ENCODE data around the gene MYCT1. TPM values are rescaled to one million over a fixed set of nuclear protein-coding genes. Genes with fewer than 3 reads are reported as not detected.
"Not testable (repeated sequence)": the region's sequence is repeated elsewhere in the genome, so short reads cannot be mapped to it uniquely, and the experiment has no call there.

The MYCT1 gene
- total RNA-seq, 1 donor from 2014 or later = 0.61 TPM

DNA sequence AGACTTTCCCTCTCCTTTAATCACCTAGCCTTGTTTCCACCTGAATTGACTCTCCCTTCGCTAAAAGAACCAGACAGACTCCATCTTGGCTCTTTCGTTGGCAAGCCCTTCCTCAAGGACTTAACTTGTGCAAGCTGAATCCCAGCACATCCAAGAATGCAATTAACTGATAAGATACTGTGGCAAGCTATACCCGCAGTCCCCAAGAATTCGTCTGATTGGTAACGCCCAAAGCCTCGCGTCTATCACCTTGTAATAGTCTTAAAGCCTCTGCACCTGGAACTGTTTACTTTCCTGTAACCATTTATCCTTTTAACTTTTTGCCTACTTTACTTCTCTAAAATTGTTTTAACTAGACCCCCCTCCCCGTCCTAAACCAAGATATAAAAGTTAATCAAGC is 15.6 kb upstream of the MYCT1 start:
- Histone ChIP-seq H3K4me2 (ENCODE audit: low read length) (no peak overlapping the region), H3K27me3 (ENCODE audit: insufficient read depth, low read length) (no peaks in the 10 kb centered on the region), H3K4me3 (ENCODE audit: insufficient read depth, low read depth, low read length) (no peak overlapping the region), H2AFZ (ENCODE audit: low read depth, low read length) (no peak overlapping the region), H4K20me1 (ENCODE audit: insufficient read depth, low read length) (no peaks in the 10 kb centered on the region), H3K36me3 (ENCODE audit: insufficient read depth, low read length) (no peaks in the 10 kb centered on the region), H3K4me1 (ENCODE audit: insufficient read depth, low read length) (no peaks in the 10 kb centered on the region), H3K9me3 (ENCODE audit: insufficient read depth, low read depth, low read length) (no peaks in the 10 kb centered on the region), H3K79me2 (ENCODE audit: insufficient read depth, low read length) (no peaks in the 10 kb centered on the region), H3K9ac (ENCODE audit: low read length) (no peak overlapping the region), H3K27ac (ENCODE audit: low read depth, low read length) (no peak overlapping the region)
- TF ChIP-seq, protein P1, sequence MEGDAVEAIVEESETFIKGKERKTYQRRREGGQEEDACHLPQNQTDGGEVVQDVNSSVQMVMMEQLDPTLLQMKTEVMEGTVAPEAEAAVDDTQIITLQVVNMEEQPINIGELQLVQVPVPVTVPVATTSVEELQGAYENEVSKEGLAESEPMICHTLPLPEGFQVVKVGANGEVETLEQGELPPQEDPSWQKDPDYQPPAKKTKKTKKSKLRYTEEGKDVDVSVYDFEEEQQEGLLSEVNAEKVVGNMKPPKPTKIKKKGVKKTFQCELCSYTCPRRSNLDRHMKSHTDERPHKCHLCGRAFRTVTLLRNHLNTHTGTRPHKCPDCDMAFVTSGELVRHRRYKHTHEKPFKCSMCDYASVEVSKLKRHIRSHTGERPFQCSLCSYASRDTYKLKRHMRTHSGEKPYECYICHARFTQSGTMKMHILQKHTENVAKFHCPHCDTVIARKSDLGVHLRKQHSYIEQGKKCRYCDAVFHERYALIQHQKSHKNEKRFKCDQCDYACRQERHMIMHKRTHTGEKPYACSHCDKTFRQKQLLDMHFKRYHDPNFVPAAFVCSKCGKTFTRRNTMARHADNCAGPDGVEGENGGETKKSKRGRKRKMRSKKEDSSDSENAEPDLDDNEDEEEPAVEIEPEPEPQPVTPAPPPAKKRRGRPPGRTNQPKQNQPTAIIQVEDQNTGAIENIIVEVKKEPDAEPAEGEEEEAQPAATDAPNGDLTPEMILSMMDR (IDR thresholded peaks at IDR 0.05; ENCODE audit: insufficient read depth, low read depth, low read length) = no peak
- TF ChIP-seq EZH2 (IDR thresholded peaks at IDR 0.05; ENCODE audit: insufficient read depth, low read length) = no peak
- Mint-ChIP-seq H3K4me3 (ENCODE audit: unreplicated experiment) (no peak overlapping the region), H3K27me3 (ENCODE audit: low read depth, unreplicated experiment) (no peaks in the 10 kb centered on the region), H3K36me3 (ENCODE audit: low read depth, unreplicated experiment) (no peaks in the 10 kb centered on the region), H3K4me1 (ENCODE audit: low read depth, unreplicated experiment) (no peaks in the 10 kb centered on the region), H3K27ac (ENCODE audit: unreplicated experiment) (no peak overlapping the region), H3K9me3 (ENCODE audit: unreplicated experiment) (no peaks in the 10 kb centered on the region)
- no peak for FAIRE-seq
- no peak for DNase-seq (ENCODE audit: low read depth)

DNA sequence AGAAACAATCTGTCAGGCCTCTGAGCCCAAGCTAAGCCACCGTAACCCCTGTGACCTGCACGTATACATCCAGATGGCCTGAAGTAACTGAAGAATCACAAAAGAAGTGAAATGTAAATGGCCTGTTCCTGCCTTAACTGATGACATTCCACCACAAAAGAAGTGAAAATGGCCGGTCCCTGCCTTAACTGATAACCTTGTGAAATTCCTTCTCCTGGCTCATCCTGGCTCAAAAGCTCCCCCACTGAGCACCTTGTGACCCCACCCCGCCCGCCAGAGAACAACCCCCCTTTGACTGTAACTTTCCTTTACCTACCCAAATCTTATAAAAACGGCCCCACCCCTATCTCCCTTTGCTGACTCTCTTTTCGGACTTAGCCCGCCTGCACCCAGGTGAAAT is 14.8 kb upstream of the MYCT1 start:
- H3K4me1 ChIP-seq (ENCODE audit: insufficient read depth, low read length); H2AFZ ChIP-seq (ENCODE audit: low read depth, low read length); H4K20me1 ChIP-seq (ENCODE audit: insufficient read depth, low read length); H3K4me3 ChIP-seq (ENCODE audit: insufficient read depth, low read depth, low read length); H3K27me3 ChIP-seq (ENCODE audit: insufficient read depth, low read length); H3K27me3 Mint-ChIP-seq (ENCODE audit: low read depth, unreplicated experiment); H3K9me3 Mint-ChIP-seq (ENCODE audit: unreplicated experiment); H3K9ac ChIP-seq (ENCODE audit: low read length); FAIRE-seq; H3K27ac Mint-ChIP-seq (ENCODE audit: unreplicated experiment); H3K36me3 ChIP-seq (ENCODE audit: insufficient read depth, low read length); H3K4me2 ChIP-seq (ENCODE audit: low read length); DNase-seq (ENCODE audit: low read depth); H3K27ac ChIP-seq (ENCODE audit: low read depth, low read length); H3K4me1 Mint-ChIP-seq (ENCODE audit: low read depth, unreplicated experiment); H3K4me3 Mint-ChIP-seq (ENCODE audit: unreplicated experiment); H3K79me2 ChIP-seq (ENCODE audit: insufficient read depth, low read length); H3K36me3 Mint-ChIP-seq (ENCODE audit: low read depth, unreplicated experiment); H3K9me3 ChIP-seq (ENCODE audit: insufficient read depth, low read depth, low read length): not testable (repeated sequence)

DNA sequence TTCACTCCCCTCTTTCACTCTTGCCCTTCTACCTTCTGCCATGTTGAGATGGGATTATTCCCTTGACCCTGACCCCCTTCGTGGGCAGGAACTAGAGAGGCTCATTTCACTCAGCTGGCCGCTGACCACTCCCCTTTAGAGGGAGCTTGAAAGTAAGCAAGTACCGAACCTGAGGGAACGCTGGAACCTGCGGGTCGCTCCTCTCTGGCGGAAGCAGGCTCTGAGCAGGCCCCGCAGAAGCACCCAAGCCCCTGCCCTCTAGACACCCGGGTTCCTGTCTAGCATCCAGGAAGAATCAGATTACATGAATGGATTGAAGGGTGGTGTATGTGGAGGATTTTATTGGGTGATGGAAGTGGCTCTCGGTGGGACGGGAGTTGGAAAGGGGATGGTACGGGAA is 11.9 kb upstream of the MYCT1 start:
- Histone ChIP-seq H3K27ac (ENCODE audit: low read depth, low read length) (no peak overlapping the region), H3K4me3 (ENCODE audit: insufficient read depth, low read depth, low read length) (no peak overlapping the region), H3K9ac (ENCODE audit: low read length) (no peak overlapping the region), H2AFZ (ENCODE audit: low read depth, low read length) (no peak overlapping the region), H3K79me2 (ENCODE audit: insufficient read depth, low read length) (no peaks in the 10 kb centered on the region), H3K4me1 (ENCODE audit: insufficient read depth, low read length) (no peaks in the 10 kb centered on the region), H3K27me3 (ENCODE audit: insufficient read depth, low read length) (no peaks in the 10 kb centered on the region), H3K4me2 (ENCODE audit: low read length) (no peak overlapping the region), H3K9me3 (ENCODE audit: insufficient read depth, low read depth, low read length) (no peaks in the 10 kb centered on the region), H4K20me1 (ENCODE audit: insufficient read depth, low read length) (no peaks in the 10 kb centered on the region), H3K36me3 (ENCODE audit: insufficient read depth, low read length) (no peaks in the 10 kb centered on the region)
- H3K9me3 Mint-ChIP-seq (ENCODE audit: unreplicated experiment) = no peaks in the 10 kb centered on the region
- no peak overlapping the region for H3K27ac Mint-ChIP-seq (ENCODE audit: unreplicated experiment)
- no peaks in the 10 kb centered on the region for H3K36me3 Mint-ChIP-seq (ENCODE audit: low read depth, unreplicated experiment)
- H3K27me3 Mint-ChIP-seq (ENCODE audit: low read depth, unreplicated experiment) = peaks cover 2% of the 10 kb centered on the region
- no peak overlapping the region for H3K4me3 Mint-ChIP-seq (ENCODE audit: unreplicated experiment)
- DNase-seq (ENCODE audit: low read depth) (no peak), FAIRE-seq (no peak)
- H3K4me1 Mint-ChIP-seq (ENCODE audit: low read depth, unreplicated experiment) = no peaks in the 10 kb centered on the region
- TF ChIP-seq EZH2 (IDR thresholded peaks at IDR 0.05; ENCODE audit: insufficient read depth, low read length) = no peak
- TF ChIP-seq, protein P1 (IDR thresholded peaks at IDR 0.05; ENCODE audit: insufficient read depth, low read depth, low read length) = no peak

Measured in astrocyte (in vitro differentiated cells and primary cell).